AG10803 (cell line): ENCODE measurements around the gene ZNF683.
A peak's percentile ranks its signal among the peaks of the same experiment; 100 is the strongest.
"Not testable (repeated sequence)": the region's sequence is repeated elsewhere in the genome, so short reads cannot be mapped to it uniquely, and the experiment has no call there.

ENCODE experiments used
- DNase-seq: peaks from one replicate; pipeline ENCODE4 v3.0.0; 2010; ENCODE audit warnings: low read depth
- H3K4me3 ChIP-seq: 2 replicates; pipeline ENCODE4 v1.5.1; 2011; ENCODE audit warnings: mild to moderate bottlenecking, low read length, control low read depth
- TF ChIP-seq, protein P1 (sequence below): conservative IDR thresholded peaks from 2 replicates; pipeline ENCODE4 v1.5.1; 2011; ENCODE audit warnings: mild to moderate bottlenecking, low read length, control low read depth, inconsistent platforms

The ZNF683 gene

GRCh38 chr1:26336477-26337205 is 35.9 kb downstream of the ZNF683 start:
- TF ChIP-seq, protein P1, sequence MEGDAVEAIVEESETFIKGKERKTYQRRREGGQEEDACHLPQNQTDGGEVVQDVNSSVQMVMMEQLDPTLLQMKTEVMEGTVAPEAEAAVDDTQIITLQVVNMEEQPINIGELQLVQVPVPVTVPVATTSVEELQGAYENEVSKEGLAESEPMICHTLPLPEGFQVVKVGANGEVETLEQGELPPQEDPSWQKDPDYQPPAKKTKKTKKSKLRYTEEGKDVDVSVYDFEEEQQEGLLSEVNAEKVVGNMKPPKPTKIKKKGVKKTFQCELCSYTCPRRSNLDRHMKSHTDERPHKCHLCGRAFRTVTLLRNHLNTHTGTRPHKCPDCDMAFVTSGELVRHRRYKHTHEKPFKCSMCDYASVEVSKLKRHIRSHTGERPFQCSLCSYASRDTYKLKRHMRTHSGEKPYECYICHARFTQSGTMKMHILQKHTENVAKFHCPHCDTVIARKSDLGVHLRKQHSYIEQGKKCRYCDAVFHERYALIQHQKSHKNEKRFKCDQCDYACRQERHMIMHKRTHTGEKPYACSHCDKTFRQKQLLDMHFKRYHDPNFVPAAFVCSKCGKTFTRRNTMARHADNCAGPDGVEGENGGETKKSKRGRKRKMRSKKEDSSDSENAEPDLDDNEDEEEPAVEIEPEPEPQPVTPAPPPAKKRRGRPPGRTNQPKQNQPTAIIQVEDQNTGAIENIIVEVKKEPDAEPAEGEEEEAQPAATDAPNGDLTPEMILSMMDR: no peak
- no peak for DNase-seq
- H3K4me3 ChIP-seq: peak overlapping the region; percentile 63

GRCh38 chr1:26335774-26336476 is 36.6 kb downstream of the ZNF683 start:
- TF ChIP-seq, protein P1: no peak
- DNase-seq: no peak
- peak overlapping the region; percentile 63 for H3K4me3 ChIP-seq

DNA sequence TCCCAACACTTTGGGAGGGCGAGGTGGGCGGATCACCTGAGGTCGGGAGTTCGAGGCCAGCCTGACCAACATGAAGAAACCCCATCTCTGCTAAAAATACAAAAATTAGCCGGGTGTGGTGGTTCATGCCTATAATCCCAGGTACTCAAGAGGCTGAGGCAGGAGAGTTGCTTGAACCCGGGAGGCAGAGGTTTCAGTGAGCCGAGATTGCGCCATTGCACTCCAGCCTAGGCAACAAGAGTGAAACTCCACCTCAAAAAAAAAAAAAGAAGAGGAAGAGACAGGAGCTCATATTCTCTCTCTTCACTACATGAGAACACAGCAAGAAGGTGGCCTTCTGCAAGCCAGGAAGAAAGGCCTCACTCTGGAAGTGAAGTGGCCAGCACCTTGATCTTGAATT is 39.2 kb downstream of the ZNF683 start:
- not testable (repeated sequence) for DNase-seq

DNA sequence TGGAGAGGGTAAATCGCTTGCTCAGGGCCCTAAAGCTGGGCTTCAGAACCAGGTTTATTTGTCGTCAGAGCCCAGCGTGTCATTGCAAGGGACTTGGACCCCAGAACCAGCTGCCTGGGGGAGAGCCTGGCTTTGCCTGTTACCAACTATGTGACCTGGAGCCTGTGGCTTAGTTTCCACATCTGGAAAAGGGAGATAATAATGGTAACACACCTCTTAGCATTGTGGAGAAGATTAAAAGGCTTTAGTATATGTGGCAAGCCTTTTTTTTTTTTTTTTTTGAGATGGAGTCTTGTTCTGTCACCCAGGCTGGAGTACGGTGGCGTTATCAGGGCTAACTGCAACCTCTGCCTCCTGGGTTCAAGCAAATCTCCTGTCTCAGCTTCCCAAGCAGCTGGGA is 42.3 kb downstream of the ZNF683 start:
- no peak for DNase-seq
- no peak overlapping the region for H3K4me3 ChIP-seq
- TF ChIP-seq, protein P1: no peak

More for the DNA sequence above, 39.2 kb downstream of the ZNF683 start:
- not testable (repeated sequence) for H3K4me3 ChIP-seq

DNA sequence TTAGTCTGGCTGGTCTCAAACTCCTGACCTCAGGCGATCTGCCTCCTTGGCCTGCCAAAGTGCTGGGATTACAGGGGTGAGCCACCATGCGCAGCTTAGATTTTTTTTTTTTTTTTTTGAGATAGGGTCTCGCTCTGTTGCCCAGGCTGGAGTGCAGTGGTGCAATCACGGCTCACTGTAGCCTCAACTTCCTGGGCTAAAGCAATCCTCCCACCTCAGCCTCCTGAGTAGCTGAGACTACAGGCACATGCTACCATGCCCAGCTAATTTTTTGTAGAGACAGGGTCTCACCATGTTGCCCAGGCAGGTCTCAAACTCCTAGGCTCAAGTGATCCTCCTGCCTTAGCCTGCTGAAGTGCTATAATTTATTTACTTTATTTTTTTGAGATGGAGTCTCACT is 43.2 kb downstream of the ZNF683 start:
- not testable (repeated sequence) for DNase-seq, H3K4me3 ChIP-seq

GRCh38 chr1:26328597-26328996 is 44.0 kb downstream of the ZNF683 start:
- H3K4me3 ChIP-seq: no peak overlapping the region
- DNase-seq: no peak
- TF ChIP-seq, protein P1: no peak

DNA sequence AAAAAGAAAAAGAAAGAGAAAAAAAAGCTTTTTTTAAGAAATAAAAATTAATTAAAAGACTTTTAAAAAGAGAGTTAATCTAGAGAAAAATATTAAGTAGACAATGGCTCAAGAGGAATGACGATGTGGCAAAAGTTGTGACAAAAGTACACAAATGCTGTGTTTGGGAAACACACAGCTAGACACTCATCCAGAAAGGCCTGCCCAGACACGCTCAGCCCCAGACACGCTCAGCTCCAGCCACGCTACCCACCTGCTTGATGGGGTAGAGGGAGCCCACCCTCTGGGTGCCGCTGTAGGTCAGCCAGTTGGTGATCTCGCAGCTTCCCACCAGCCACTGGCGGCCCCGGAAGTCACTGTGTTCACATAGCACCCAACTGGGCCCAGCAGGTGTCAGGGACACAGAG is 44.6 kb downstream of the ZNF683 start:
- H3K4me3 ChIP-seq: no peak overlapping the region
- no peak for DNase-seq
- TF ChIP-seq, protein P1: no peak

DNA sequence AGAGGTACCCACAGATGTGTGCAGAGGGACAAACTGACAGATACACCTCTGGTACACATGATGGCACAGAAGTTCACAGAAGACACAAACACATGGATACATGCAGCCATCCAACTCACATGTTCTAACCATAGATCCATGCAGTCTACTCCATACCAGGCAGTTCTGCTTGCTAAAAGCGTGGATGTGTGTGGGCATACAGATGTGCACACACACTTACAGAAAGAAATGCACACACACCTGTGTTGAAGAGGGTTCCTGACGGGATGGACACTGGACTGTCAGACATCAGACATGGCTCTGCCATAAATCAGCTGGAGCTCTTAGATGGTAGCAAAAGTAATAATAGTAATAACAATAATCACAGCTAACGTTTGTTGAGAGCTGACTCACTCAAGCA is 48.0 kb downstream of the ZNF683 start:
- H3K4me3 ChIP-seq: no peak overlapping the region
- DNase-seq: no peak
- TF ChIP-seq, protein P1: no peak
